Heart right ventricle (tissue), 16 donors: ENCODE measurements around the gene UMODL1. TPM values are rescaled to one million over a fixed set of nuclear protein-coding genes. Genes with fewer than 3 reads are reported as not detected.

Experiments
- ATAC-seq, 8 donors: fragments of 200-7000 bp; cut with Tn5 transposase; one replicate each; pipeline ENCODE4 v1.9.1; 2020; ENCODE audit warnings: mild to moderate bottlenecking in 8 of 8, moderate library complexity in 8 of 8, moderate number of reproducible peaks in 1 of 8
- DNase-seq, 2 donors: peaks; one replicate each; pipeline ENCODE4 v3.0.0-alpha.2; 2020
- H3K27ac ChIP-seq, 10 donors: fragments of 200-600 bp; sonication (generic) in 2 of 10; one replicate each; pipeline versions ENCODE4 v1.5.0 to v1.8.0; 2020 to 2022; ENCODE audit warnings: mild to moderate bottlenecking in 3 of 10
- H3K27me3 ChIP-seq, 7 donors: fragments of 200-600 bp; one replicate each; pipeline ENCODE4 v1.8.0; 2021 to 2022; ENCODE audit warnings: mild to moderate bottlenecking in 2 of 7
- H3K36me3 ChIP-seq, 9 donors: fragments of 200-600 bp; sonication (generic) in 1 of 9; one replicate each; pipeline versions ENCODE4 v1.5.0 to v1.8.0; 2020 to 2022; ENCODE audit warnings: mild to moderate bottlenecking in 2 of 9
- H3K4me1 ChIP-seq, 9 donors: fragments of 200-600 bp; sonication (generic) in 1 of 9; one replicate each; pipeline versions ENCODE4 v1.5.0 to v1.8.0; 2020 to 2022; ENCODE audit warnings: mild to moderate bottlenecking in 4 of 9
- H3K4me3 ChIP-seq, 10 donors: fragments of 200-600 bp; sonication (generic) in 2 of 10; one replicate each; pipeline versions ENCODE4 v1.5.0 to v1.8.0; 2020 to 2022; ENCODE audit warnings: mild to moderate bottlenecking in 7 of 10, moderate library complexity in 2 of 10
- H3K9me3 ChIP-seq, 11 donors: fragments of 200-600 bp in 10 of 11; sonication (generic) in 2 of 11; one replicate each; pipeline versions ENCODE4 v1.5.0 to v1.8.0; 2013 to 2022; ENCODE audit warnings: mild to moderate bottlenecking in 2 of 11, control low read depth in 1 of 11, moderate library complexity in 1 of 11
- CTCF ChIP-seq, 9 donors: fragments of 200-600 bp; sonication (generic) in 2 of 9; IDR thresholded peaks; one replicate each; pipeline versions ENCODE4 v1.5.0 to v1.8.0; 2021 to 2022; ENCODE audit warnings: antibody characterized with exemption in 9 of 9, mild to moderate bottlenecking in 5 of 9, moderate library complexity in 1 of 9
- WGBS, 2 donors: extraction: QIAGEN DNeasy Blood & Tissue Kit; methylation state at CpG; one replicate each; pipeline ENCODE4 v1.1.7; 2013; ENCODE audit warnings: inconsistent platforms in 1 of 2; 5-methylcytosine and 5-hydroxymethylcytosine counted together
- intact Hi-C, 10 donors: fragments of 100-400 bp; cut with DNase I; formaldehyde crosslinking; loops; one replicate each; pipeline versions ENCODE4 v1.11.1 to v1.14.2; 2022
- polyA plus RNA-seq, 2 donors: library from polyadenylated mRNA; stranded (reverse); fragments of 200-250 nt; gene quantifications; one replicate each; pipeline ENCODE4 v1.2.3, GENCODE V29; 2013
- total RNA-seq, 10 donors: library from RNA; stranded (reverse); fragmentation: NEBNext Ultra II Directional in 3 of 10; extraction: Animal tissue kit (Norgen Biotek cat#: 25700) in 3 of 10; gene quantifications; one replicate each; pipeline versions ENCODE4 v1.2.1 to v1.2.4, GENCODE V29; 2021 to 2023
- donor health status: Arrhythmogenic right ventricular cardiomyopathy.
- donor health status: ischemic (EF 13 %, LVEDD 7.1; RV severe dilation, severe dysfunction).
- donor health status: healthy with polysubstance abuse.
- donor health status: DM: no; HTN: yes; CAD: no.
- donor health status: DM: no; HTN: no; CAD: no.
- donor health status: ischemic (EF 25% LVEDD 6.9; RV normal size, moderate dysfunction).
- donor health status: ischemic (EF 25% LVEDD 5.7; RV mildly dilated, moderate dysfunction).
- donor health status: healthy.
- donor health status: DM: yes; HTN: yes; CAD: no.
- donor health status: Ischemic cardiomyopathy.
- donor health status: ischemic (EF 35%, LVEDD 5.7; RV mildly dilated, moderate dysfunction).
- donor health status: nonischemic (EF 11% LVEDD 7.7; RV severe dilation, severe dysfunction).
- donor health status: DM: yes; HTN: yes; CAD: no.
- donor health status: PGD.
- donor health status: ischemic (EF 29% LVEDD 5.4; RV normal size, mild dysfunction).
- donor health status: nonischemic (EF 23%, LVEDD 6.1; RV moderate dilation, normal function).

UMODL1 gene
- total and polyA plus RNA-seq, 12 donors: 0.13 to 0.31 (median 0.25) TPM; not detected in 9

GRCh38 chr21:42056996-42057689 lies 14.0 kb upstream of the UMODL1 start:
- intact Hi-C loops: no loop called here
- TF ChIP-seq CTCF (IDR thresholded peaks at IDR 0.05): no peak
- peaks cover 0 to 25% (median 3%) of the 10 kb centered on the region in 9 donors for H3K4me1 ChIP-seq
- DNase-seq: no peak
- H3K36me3 ChIP-seq: no peaks in the 10 kb centered on the region
- H3K4me3 ChIP-seq: no peak overlapping the region
- WGBS, 2 donors: 54 to 55% methylated on average over 17 of the region's 17 CpGs
- H3K9me3 ChIP-seq: no peaks in the 10 kb centered on the region
- peaks cover 0 to 31% (median 3%) of the 10 kb centered on the region in 7 donors for H3K27me3 ChIP-seq
- H3K27ac ChIP-seq: peak overlapping the region in 1 of 10 donors; percentile 31
- ATAC-seq: peak in 3 of 8 donors; percentile 6 to 42 (median 12)

- Histone ChIP-seq H3K4me1 (peaks cover 0 to 33% (median 3%) of the 10 kb centered on the region in 9 donors), H3K27me3 (peaks cover 0 to 34% (median 4%) of the 10 kb centered on the region in 7 donors), H3K27ac (no peak overlapping the region), H3K4me3 (no peak overlapping the region), H3K9me3 (no peaks in the 10 kb centered on the region), H3K36me3 (no peaks in the 10 kb centered on the region)
- intact Hi-C loops: no loop called here
- no peak for TF ChIP-seq CTCF (IDR thresholded peaks at IDR 0.05)
- DNase-seq (no peak), ATAC-seq (peak in 1 of 8 donors; percentile 6)
- WGBS, 2 donors: 40 to 51% methylated on average over 11 of the region's 11 CpGs
Measured at GRCh38 chr21:42057851-42058437, 13.2 kb upstream of the UMODL1 start.

- TF ChIP-seq CTCF (IDR thresholded peaks at IDR 0.05): no peak
- no peak for DNase-seq
- Histone ChIP-seq H3K9me3 (no peaks in the 10 kb centered on the region), H3K4me3 (no peak overlapping the region), H3K27me3 (peaks cover 0 to 42% (median 11%) of the 10 kb centered on the region in 7 donors), H3K4me1 (peaks cover 0 to 40% (median 3%) of the 10 kb centered on the region in 9 donors), H3K27ac (no peak overlapping the region), H3K36me3 (no peaks in the 10 kb centered on the region)
- intact Hi-C loops: no loop called here
- 95 to 97% methylated on average over 11 of the region's 11 CpGs for WGBS, 2 donors
- no peak for ATAC-seq
Measured at GRCh38 chr21:42058631-42059111, 12.4 kb upstream of the UMODL1 start.

GRCh38 chr21:42059141-42059540 lies 12.0 kb upstream of the UMODL1 start:
- no peaks in the 10 kb centered on the region for H3K9me3 ChIP-seq
- DNase-seq (no peak), ATAC-seq (no peak)
- H3K27ac ChIP-seq: no peak overlapping the region
- H3K4me3 ChIP-seq: no peak overlapping the region
- H3K36me3 ChIP-seq: no peaks in the 10 kb centered on the region
- intact Hi-C loops: no loop called here
- peaks cover 0 to 45% (median 14%) of the 10 kb centered on the region in 7 donors for H3K27me3 ChIP-seq
- peaks cover 0 to 45% (median 3%) of the 10 kb centered on the region in 9 donors for H3K4me1 ChIP-seq
- 87 to 91% methylated on average over 9 of the region's 9 CpGs for WGBS, 2 donors
- TF ChIP-seq CTCF (IDR thresholded peaks at IDR 0.05): no peak
